GM12892 (cell line): ENCODE measurements around the gene ACTN1.

ENCODE experiments used
- POLR2A ChIP-seq: IDR thresholded peaks from 2 replicates; pipeline ENCODE4 v1.6.1; 2011; ENCODE audit warnings: low read depth, low read length, control low read depth
- POLR2AphosphoS5 ChIP-seq: IDR thresholded peaks from 2 replicates; pipeline ENCODE4 v1.6.1; 2011; ENCODE audit warnings: low read depth, low read length, control low read depth
- TAF1 ChIP-seq: IDR thresholded peaks from 2 replicates; pipeline ENCODE4 v1.6.1; 2011; ENCODE audit warnings: low read depth, mild to moderate bottlenecking, control low read depth, low read length, borderline replicate concordance

DNA sequence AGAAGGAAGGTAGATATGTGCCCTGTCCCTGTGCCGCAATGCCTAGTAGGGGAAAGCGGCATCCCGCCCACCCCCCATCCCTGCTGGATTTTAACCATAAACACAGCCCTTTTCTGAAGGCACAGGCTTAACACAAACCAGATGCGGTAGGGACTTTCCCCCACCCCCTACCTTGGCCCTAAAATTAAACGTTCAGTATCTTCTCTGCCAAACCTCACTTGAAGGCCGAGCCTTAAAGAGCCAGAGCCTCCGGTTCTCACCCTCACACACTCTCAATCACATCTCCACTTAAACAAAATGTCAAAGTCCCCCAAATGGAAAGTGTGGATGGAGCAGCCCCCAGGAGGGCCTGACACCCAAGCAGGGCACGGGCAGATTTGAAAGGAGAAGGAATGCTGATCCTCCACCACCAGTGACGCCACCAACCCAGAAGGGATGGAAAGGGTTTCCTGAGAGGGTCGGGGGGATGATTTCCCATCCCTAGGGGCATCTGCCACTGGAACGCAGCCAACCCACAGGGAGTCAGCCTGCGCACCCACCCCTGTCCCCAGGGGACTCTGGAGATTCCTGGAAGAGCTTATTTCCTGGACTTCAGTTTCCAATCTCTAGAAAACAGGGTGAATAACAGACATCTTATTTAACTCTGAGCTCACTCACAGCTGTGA is 26.4 kb downstream of the ACTN1 start:
- TF ChIP-seq POLR2AphosphoS5, result no peak
- TF ChIP-seq TAF1, result no peak
- no peak for TF ChIP-seq POLR2A
